Transverse colon (tissue), 4 donors: ENCODE data around the gene RSPH4A. TPM values are rescaled to one million over a fixed set of nuclear protein-coding genes. Genes with fewer than 3 reads are reported as not detected.

Experiments
- DNase-seq: peaks from one replicate; pipeline ENCODE4 v3.0.0-alpha.2; 2019
- H3K27ac ChIP-seq, 4 donors: fragments of 200-600 bp; sonication (generic); 2 replicates each; pipeline ENCODE4 v1.5.1; 2016 to 2018; ENCODE audit warnings: inconsistent platforms in 4 of 4
- H3K27me3 ChIP-seq: fragments of 200-600 bp; sonication (generic); 2 replicates; pipeline ENCODE4 v1.5.1; 2017; ENCODE audit warnings: inconsistent platforms
- H3K36me3 ChIP-seq, 4 donors: fragments of 200-600 bp; sonication (generic); 2 replicates each; pipeline ENCODE4 v1.5.1; 2017 to 2019; ENCODE audit warnings: inconsistent platforms in 4 of 4
- H3K4me1 ChIP-seq, 4 donors: fragments of 200-600 bp; sonication (generic); 2 replicates each; pipeline ENCODE4 v1.5.1; 2017 to 2020; ENCODE audit warnings: inconsistent platforms in 4 of 4
- H3K4me3 ChIP-seq, 4 donors: fragments of 200-600 bp; sonication (generic); 1 replicate in 1 of 4; 2 replicates in 3 of 4; pipeline versions ENCODE4 v1.5.1 to v1.6.1; 2017 to 2019; ENCODE audit warnings: inconsistent platforms in 4 of 4
- H3K9me3 ChIP-seq, 2 donors: fragments of 200-600 bp; sonication (generic); 2 replicates each; pipeline ENCODE4 v1.5.1; 2017 to 2019; ENCODE audit warnings: inconsistent platforms in 2 of 2
- EP300 ChIP-seq: sonication (generic); formaldehyde crosslinking; IDR thresholded peaks from one replicate; pipeline ENCODE4 v1.6.1; 2017; ENCODE audit warnings: antibody characterized with exemption, low read depth
- POLR2A ChIP-seq: fragments of 450-650 bp; IDR thresholded peaks from one replicate; pipeline ENCODE4 v1.6.1; 2016; ENCODE audit warnings: antibody characterized with exemption, mild to moderate bottlenecking, moderate library complexity
- POLR2AphosphoS5 ChIP-seq, 3 donors: sonication (generic); formaldehyde crosslinking; IDR thresholded peaks; one replicate each; pipeline ENCODE4 v1.6.1; 2016; ENCODE audit warnings: antibody characterized with exemption in 3 of 3
- WGBS, 2 donors: methylation state at CpG; one replicate each; pipeline ENCODE4 v1.1.5; 2018; ENCODE audit warnings: low coverage in 1 of 2; 5-methylcytosine and 5-hydroxymethylcytosine counted together
- in situ Hi-C, 4 donors: fragments of 200-750 bp; cut with MboI; loops; one replicate each; pipeline versions ENCODE4 v1.15.0 to v1.15.1; 2017; ENCODE audit warnings: low sequenced_read_pairs in 3 of 4, low pct_ligation_motif_present in 1 of 4, low pct_unique_long_range_greater_than_20kb in 1 of 4
- intact Hi-C: fragments of 100-400 bp; cut with DNase I; formaldehyde crosslinking; loops from one replicate; pipeline ENCODE4 v1.15.1; 2023; ENCODE audit warnings: low total_unique reads
- total RNA-seq, 4 donors: library from RNA; depleted of rRNA; stranded (reverse); fragments of >200 nt; gene quantifications; one replicate each; pipeline ENCODE4 v1.1.0, GENCODE V29; 2016
- TF ChIP-seq, protein P1 (sequence below), 5 experiments: fragments of 200-600 bp in 3 of 5; fragments of 450-650 bp in 2 of 5; sonication (generic) in 3 of 5; IDR thresholded peaks; 1 replicate in 2 of 5; 2 replicates in 3 of 5; pipeline ENCODE4 v1.5.1; 2016 to 2017; ENCODE audit warnings: antibody characterized with exemption in 5 of 5, inconsistent platforms in 3 of 5, mild to moderate bottlenecking in 2 of 5, moderate library complexity in 1 of 5

RSPH4A gene
- total RNA-seq, 4 donors from 2014 or later: 0.32 to 0.55 TPM; not detected in 2

DNA sequence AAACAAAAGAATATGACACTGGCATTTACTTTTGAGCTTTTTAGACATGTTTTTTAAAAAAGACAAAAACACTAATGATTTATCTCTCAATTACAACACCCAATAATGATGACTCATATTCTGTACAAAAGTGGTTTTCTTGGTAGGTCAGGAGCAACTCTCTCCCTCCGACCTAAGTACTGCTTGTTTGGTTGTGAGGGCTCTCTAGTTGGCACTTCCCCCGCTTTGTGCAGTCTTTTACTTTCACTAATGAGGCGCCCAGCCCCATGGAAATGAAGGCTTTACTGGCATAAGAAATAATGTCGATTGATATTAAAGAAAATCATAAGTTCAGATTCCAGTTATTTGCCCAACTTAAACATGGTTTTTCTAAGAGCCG, 66.0 kb downstream of the RSPH4A start:
- WGBS, 2 donors: 42 to 45% methylated on average over 5 of the region's 5 CpGs
- intact Hi-C loops (no loop called here), in situ Hi-C loops (no loop called here)
- H3K4me3 ChIP-seq: peak overlapping the region in 2 of 4 donors; percentile 66 to 89
- no peaks in the 10 kb centered on the region for H3K36me3 ChIP-seq
- TF ChIP-seq POLR2A (no peak), POLR2AphosphoS5 (IDR thresholded peaks at IDR 0.05) (no peak), EP300 (no peak)
- TF ChIP-seq, protein P1, sequence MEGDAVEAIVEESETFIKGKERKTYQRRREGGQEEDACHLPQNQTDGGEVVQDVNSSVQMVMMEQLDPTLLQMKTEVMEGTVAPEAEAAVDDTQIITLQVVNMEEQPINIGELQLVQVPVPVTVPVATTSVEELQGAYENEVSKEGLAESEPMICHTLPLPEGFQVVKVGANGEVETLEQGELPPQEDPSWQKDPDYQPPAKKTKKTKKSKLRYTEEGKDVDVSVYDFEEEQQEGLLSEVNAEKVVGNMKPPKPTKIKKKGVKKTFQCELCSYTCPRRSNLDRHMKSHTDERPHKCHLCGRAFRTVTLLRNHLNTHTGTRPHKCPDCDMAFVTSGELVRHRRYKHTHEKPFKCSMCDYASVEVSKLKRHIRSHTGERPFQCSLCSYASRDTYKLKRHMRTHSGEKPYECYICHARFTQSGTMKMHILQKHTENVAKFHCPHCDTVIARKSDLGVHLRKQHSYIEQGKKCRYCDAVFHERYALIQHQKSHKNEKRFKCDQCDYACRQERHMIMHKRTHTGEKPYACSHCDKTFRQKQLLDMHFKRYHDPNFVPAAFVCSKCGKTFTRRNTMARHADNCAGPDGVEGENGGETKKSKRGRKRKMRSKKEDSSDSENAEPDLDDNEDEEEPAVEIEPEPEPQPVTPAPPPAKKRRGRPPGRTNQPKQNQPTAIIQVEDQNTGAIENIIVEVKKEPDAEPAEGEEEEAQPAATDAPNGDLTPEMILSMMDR (IDR thresholded peaks at IDR 0.05): no peak
- DNase-seq: no peak
- no peaks in the 10 kb centered on the region for H3K9me3 ChIP-seq
- peaks cover 0 to 29% (median 14%) of the 10 kb centered on the region in 4 donors for H3K4me1 ChIP-seq
- H3K27ac ChIP-seq: peak overlapping the region in 3 of 4 donors; percentile 90 to 96 (median 91)
- H3K27me3 ChIP-seq: no peaks in the 10 kb centered on the region

Other genes starting within 250 kb of the RSPH4A start
- gene DSE, start 245.5 kb upstream of the RSPH4A start, total RNA-seq: 10 to 100 TPM in 2 of 4 donors, 1 to 10 TPM in 2; 3.8 to 16.7 (median 9.2) TPM
- gene CALHM6, start 155.1 kb upstream of the RSPH4A start, total RNA-seq: 10 to 100 TPM in 1 of 4 donors, 1 to 10 TPM in 2, not detected in 1; 3.3 to 21.7 (median 3.3) TPM
- 1 to 10 TPM in 1 of 4 donors, under 1 TPM in 2, not detected in 1; 0.27 to 3.8 (median 0.64) TPM for gene CALHM5, start 104.8 kb upstream of the RSPH4A start, total RNA-seq
- not detected for gene TRAPPC3L, start 70.8 kb upstream of the RSPH4A start, total RNA-seq
- gene CALHM4, start 62.7 kb upstream of the RSPH4A start, total RNA-seq: not detected
- 10 to 100 TPM; 16.7 to 37.2 (median 30.3) TPM for gene RWDD1, start 45.0 kb upstream of the RSPH4A start, total RNA-seq
- 10 to 100 TPM in 2 of 4 donors, 1 to 10 TPM in 1, not detected in 1; 10.0 to 14.1 (median 11.4) TPM for gene ZUP1, start 52.3 kb downstream of the RSPH4A start, total RNA-seq
- 1 to 10 TPM in 3 of 4 donors, under 1 TPM in 1; 0.20 to 5.6 (median 2.2) TPM for gene KPNA5, start 64.7 kb downstream of the RSPH4A start, total RNA-seq
- gene FAM162B, start 149.2 kb downstream of the RSPH4A start, total RNA-seq: under 1 TPM in 2 of 4 donors, not detected in 2; 0.48 to 0.55 TPM
- gene GPRC6A, start 212.6 kb downstream of the RSPH4A start, total RNA-seq: not detected